ENCODE measurements around the gene CHADL.

The CHADL gene

DNA sequence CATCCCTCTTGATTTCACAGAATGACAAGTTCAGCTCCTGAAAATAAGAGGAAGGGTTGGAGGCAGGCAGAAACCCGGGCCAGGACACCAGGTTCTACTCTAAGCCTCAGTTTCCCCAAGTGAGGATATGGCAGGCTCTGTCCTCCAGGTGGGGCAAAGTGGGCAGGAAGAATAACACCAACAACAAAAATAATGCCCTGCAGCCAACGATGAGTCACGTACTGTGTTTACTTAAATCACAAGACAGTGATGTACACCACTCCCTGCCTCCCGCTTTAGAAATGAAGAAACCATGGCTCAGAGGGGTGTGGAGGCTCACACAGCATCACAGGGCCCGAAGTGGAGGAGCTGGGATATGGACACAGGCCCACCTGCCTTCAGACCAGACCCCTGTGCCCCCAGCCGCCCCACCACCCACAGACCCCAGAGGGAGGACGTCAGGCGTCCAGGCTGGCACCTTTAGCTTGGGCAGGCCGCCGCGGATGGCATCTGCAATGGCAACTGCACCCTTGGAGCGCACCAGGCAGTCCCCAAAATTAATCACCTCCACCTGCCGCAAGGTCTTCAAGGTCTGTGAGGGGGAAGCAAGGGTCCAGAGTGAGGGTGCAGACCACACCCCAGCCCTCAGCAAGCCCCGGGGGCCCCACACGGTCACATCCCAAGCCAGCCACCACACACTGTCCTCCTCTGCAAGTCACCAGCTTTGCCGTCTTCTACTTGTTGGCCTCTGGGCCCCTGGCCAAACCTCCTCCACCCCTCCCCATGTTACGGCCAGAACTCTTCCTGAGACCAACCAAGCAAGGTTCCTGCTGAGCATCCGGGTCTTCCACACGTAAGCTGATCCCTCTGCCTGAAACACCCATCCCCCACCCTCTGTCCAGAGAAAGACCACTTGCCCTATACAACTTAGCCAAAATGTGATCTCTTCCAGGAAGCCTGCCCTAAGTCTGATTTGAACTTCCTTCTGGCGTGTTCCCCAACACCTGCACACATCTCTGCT lies 15.8 kb upstream of the CHADL start:
- no peak for DNase-seq

DNA sequence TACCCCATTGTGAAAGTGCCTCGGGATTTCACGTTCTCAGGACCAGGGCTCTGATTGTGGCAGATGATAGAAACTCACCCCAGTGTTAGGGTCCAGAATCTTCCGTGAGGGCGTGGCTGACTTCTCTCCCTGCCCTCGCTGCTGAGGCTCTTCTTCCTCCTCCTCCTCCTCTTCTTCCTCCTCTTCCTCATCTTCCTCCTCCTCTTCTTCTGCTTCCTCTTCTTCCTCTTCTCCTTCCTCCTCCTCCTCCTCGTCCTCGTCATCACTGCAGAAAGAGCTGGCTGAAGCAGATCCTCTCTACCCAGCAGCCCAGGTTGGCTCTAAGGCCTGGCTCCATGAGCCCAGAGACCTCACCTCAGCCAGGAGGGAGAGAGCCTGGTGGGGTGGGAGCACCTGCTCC lies 13.5 kb upstream of the CHADL start:
- no peak for DNase-seq

DNA sequence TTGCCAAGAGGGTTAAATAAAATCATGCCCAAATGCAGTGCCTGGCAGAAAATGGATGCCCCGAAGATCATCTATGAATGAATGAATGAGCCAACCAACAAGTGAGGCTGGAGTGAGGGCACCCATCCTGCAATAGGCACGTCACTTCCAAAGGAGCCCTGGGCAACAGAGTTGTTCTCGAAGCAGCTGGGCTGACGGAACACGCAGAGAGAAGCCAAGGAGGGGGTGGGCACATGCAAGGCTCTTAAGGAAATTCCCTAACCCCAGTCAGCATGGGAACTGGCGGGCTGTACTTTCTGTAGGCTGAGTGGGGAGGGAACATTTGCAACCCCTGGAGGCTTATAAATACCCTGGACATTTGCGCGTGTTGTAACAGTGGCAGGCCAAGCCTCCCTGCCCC lies 11.6 kb upstream of the CHADL start:
- DNase-seq: no peak

DNA sequence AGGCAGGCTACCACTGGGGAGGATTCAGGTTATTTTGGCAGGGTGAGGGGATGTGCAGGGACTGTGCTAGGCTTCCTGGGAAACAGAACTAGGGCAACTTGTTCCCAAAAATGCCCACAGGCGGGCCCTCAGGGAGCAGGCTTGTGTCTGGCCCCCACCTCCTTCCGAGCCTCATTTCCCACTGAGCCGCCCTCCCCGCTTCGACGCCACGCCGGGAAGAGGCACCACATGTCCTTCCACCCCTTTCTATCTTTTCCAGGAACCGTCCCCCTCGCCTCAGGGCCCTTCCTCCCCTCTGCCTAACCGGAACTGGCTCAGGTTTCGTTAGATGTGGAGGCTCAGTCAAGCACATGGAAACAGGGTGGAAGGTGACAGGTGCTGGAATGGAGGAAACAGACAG lies 9.4 kb upstream of the CHADL start:
- DNase-seq: no peak

DNA sequence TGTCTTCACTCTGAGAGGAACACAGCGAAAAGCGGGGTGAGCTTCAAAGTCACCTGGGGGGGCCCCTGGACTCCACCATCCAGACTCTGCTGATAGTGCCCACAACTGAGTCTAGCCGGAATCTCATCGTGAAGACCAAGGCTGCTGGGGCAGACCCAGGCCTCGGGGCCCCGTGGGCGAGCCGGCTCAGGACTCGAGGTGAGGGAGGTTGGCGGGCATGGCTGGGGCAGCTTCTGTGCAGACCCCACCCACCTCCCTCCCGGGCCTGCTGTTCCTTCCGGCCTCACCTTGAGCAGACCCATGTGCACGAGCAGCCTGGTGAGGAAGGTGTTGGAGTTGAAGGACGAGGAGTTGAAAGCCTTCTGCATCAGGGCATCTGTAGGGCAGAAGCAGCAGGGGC lies 8.7 kb upstream of the CHADL start:
- DNase-seq: no peak

DNA sequence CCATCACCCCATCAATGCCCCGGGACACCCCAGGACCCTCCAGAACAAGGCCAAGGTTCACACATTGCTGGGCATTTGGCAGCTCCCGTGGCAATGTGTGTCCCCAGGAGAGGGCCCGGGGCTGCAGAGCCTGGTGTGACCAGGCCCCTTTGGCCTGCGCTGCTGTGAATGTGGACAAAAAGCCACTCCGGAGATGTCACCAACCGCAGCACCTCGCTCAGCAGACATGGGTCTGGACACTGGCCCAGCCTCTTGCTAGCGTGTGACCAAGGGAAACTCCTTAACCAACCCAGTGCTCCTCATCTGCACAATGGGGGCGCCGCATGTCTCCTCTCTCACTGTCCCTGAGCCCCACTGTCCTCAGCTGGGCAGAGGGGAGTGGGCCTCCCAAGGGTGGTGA lies 8.0 kb upstream of the CHADL start:
- no peak for DNase-seq

DNA sequence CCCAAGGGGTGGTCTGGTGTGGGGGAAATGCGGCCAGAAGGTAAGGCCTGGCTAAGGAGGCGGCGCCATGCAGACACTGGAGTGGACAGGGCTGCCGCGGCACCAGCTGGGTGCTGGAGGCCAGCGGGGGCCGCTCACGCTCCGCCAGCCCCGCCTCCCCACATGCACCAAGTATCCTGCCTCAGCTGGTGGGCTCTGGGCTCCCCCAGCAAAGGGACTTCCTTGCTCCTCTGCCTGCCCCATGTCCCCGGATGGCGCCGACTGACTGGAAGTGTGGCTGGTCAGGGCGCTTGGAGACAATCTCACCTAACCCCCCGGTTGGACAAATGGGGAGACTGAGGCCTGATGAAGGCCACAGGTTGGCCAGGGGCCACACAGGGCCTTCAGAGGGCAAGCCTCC lies 7.6 kb upstream of the CHADL start:
- no peak for DNase-seq

DNA sequence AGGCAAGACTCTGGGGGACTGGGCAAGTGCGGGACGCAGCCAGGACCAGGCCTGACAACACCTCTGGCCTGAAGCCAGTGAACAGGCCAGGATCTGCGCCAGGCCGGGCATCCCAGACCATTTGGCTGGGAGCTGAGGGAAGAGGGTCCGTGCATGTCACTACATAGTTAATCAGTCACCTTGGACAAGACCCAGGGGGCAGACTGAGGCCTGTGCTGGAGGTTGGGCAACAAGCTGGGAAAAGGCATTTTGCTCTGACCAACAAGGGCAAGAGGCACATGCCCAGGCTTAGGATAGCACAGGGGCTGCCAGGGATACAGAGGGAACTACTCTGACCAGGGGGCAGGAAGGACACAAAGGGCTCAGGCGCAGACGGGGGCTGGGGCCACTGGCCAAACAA lies 7.0 kb upstream of the CHADL start:
- DNase-seq: no peak

DNA sequence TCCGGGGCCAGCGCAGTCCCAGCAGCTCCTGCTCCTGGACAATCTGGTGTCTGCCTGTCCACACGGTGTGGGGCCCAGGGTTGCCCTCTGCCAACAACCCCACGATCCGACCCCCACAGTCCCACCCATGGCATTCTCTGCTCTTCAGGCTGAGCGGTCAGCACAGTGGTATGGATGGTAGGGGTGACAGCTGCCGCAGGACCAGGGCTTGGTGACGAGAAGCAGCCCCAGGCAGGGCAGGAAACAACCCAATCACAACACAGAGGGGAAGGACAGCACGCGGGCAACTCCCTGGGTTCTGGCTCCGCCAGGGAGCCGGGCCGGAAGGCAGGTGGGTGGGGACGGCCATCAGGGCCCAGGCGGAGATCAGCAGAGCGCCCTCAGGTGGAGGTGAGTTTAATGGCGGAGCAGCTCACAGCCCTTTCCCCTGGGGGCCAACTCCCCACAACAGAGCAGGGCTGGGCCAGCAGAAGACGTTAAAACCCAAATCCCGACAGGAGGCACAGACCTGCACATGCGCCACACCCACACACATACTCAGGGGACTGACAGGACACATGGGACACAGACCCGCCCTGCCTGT lies 5.3 kb upstream of the CHADL start:
- DNase-seq: no peak

DNA sequence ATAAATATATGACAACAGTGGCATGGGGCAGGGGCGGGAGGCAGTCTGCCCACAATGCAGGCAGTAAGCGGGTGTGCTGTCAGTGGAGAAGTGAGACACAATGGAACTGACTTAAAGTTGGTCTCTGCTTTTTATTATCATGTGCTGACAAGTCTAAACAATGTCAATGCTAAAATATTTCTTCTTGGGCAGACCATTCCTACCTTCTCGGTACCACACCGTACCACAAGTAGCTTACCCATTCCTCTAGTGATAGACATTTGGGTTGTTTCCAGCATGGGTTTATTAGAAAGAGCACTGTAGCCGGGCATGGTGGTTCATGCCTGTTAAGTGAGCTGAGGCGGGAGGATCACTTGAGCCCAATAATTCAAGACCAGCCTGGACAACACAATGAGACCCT lies 2.6 kb upstream of the CHADL start:
- DNase-seq: no peak

DNA sequence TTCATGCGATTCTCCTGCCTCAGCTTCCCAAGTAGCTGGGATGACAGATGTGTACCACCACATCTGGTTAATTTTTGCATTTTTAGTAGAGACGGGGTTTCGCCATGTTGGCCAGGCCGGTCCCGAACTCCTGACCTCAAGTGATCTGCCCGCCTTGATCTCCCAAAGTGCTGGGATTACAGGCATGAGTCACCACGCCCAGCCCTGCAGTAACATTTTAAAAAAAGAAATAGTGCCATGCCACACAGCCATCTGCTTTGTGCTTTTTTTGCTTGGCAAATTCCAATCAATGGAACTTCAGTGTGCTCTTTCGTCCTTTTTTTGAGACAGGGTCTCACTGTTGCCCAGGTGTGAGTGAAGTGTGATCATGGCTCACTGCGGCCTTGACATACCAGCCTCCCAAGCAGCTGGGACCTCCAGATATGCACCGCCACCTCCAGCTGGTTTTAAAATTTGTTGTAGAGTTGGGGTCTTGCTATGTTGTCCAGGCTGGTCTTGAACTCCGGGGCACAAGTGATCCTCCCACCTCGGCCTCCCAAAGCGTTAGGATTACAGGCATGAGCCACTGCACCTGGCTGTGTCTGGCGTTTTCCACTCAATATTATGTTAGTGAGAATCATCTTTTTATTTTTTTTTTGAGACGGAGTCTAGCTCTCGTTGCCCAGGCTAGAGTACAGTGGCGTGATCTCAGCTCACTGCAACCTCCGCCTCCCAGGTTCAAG lies 1.8 kb upstream of the CHADL start:
- no peak for DNase-seq

DNA sequence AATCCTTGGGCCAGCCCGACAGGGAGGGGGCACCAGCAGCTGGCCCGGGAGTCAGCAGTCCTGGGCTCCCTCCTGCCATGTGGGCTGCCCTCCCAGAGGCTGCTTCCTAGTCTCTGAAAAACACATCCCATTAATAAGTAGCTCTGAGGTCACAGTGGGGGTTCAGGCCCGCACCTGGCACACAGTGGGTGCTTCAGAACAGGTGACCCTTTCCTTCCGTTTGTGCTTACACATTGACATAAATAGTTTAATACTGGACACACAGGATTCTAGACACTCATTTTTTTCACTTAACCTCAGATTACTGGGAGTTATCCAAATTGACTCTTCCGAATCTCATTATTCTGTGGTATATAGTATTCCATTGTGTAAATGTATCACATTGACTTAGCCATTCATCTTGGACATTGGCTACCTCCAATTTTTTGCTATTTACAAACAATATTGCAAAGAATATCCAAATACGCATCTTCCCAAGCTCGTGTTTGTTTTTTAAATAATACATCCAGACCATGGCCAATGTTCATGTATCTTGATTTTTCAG lies 474 bp upstream of the CHADL start:
- DNase-seq: no peak

DNA sequence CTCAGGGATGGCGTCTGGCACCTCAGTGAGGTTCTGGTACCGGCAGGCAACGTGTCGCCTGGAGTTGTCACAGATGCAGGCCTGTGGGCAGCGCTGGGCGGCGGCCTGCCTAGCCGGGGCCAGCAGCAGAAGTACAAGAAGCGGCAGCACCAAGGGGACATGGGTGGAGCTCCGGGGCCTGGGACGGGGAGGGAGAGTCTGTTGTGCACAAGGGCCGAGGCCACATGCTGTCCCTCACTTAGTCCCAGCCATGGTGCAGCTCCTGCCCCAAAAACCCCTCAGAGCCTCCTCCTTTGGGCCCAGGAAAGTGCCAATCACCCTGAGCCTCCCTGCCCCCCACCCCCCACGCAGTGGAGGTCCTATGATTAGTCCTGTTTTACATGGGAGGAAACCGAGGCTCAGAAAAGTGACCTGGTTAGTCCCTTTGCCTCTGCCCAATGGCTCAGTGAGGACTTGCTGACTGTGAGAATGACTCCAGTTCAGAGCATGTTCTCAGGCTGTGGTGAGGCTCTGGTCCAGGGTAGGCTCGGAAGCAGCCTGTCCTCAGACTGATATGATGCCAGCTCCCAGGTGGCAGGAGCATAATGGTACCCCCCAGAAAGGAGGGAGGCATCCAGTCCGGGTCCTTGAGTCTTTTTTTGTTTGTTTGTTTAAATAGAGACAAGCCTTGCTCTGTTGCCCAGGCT lies 1.1 kb downstream of the CHADL start:
- no peak for DNase-seq

DNA sequence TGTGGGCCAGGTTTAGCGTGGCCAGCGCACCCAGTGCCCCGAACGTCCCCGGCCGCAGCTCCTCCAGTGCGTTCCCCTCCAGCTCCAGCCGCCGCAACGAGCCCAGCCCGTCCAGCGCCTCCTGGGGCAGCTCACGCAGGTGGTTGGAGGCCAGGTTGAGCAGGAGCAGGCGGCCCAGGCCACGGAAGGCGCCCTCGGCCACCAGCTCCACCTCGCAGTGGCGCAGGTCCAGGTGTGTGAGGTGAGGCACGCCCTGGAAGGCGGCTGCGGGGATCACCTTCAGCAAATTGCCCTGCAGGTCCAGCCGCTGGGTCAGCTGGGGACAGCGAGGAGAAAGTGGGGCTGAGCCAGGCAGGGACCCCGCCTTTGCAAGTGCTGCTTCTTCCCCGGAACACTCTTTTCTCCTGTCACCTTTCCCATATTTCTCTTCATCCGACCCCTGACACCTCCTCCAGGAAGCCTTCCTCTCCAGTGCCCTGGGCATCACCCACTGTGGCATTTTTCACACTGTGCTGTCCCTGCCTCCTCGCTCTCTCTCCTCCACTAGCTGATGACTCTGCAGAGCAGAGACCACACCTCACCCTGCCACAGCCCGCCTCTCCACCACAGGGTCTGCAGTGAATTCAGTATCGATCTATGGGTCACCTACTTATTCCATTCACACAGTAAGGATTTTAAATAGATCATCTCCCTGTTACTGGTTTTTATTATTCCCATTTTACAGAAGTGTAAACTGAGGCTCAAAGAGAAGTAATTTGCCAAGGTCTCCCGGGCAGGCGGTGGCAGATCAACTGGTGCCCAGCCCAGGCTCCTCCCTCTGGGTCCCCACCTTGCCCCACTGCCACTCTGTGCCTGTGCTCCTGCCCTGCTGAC lies 1.9 kb downstream of the CHADL start:
- DNase-seq: no peak

DNA sequence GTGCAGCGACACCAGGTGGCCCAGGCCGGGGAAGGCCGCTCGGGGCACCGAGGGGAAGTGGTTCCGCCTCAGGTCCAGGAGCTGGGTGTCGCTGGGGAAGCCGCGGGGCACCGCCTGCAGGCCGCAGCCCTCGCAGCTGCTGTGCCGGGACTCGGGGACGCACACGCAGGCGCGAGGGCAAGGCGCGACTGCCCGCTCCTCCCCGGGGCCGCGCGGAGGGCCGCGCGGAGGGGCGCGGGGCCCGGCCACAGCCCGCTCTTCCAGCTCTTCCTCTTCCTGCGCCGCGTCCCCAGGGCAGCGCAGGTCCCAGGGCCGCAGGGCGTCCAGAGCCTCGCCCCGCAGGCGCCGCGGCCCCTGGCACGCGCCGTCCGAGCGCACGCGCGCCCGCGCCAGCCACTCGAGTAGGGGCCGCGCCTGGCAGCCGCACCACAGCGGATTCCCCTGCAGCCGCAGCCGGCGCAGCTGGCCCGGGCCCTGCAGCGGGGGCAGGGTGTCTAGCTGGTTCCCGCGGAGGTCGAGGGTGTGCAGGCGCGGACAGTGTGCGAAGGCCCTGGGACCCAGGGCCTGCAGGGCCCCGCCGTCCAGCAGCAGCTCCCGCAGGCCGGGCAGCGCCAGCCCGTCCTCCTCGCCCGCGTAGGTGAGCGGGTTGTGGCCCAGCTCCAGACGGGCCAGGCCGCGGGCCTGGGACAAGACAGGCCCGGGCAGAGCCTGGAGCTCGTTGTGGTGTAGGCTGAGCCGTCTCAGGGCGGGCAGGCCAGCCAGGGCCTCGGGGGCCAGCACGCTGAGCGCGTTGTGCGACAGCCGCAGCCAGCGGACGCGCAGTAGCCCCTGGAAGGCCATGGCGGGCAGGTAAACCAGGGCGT lies 2.8 kb downstream of the CHADL start:
- no peak for DNase-seq

DNA sequence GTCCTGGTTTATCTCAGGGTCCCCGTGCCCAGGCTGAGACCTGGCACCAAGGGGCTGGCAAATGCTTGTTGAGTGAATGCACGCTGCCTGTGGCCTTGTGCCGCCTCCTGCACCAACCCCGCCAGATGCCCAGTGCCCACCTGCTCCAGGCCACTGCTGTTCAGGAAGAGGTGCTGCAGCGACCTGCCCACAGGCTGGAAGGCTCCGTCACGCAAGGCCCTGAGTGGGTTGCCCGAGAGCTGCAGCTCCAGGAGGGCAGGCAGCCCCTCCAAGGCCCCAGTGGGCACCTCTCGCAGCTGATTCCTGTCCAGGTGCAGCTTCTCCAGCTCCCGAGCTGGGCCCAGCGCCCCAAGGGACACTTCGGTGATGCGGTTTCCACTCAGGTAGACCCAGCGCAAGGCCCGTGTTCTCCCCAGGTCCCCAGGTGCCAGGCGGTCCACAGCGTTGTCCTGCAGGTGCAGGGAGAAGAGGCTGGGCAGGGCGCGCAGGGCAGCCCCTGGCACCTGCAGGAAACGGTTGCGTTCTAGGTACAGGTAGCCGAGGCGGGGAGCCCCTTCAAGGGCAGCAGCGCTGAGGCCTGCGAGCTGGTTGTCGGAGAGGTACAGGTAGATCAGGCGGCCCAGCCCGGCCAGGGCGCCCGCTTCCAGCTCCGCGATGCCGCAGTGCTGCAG lies 3.6 kb downstream of the CHADL start:
- no peak for DNase-seq

DNA sequence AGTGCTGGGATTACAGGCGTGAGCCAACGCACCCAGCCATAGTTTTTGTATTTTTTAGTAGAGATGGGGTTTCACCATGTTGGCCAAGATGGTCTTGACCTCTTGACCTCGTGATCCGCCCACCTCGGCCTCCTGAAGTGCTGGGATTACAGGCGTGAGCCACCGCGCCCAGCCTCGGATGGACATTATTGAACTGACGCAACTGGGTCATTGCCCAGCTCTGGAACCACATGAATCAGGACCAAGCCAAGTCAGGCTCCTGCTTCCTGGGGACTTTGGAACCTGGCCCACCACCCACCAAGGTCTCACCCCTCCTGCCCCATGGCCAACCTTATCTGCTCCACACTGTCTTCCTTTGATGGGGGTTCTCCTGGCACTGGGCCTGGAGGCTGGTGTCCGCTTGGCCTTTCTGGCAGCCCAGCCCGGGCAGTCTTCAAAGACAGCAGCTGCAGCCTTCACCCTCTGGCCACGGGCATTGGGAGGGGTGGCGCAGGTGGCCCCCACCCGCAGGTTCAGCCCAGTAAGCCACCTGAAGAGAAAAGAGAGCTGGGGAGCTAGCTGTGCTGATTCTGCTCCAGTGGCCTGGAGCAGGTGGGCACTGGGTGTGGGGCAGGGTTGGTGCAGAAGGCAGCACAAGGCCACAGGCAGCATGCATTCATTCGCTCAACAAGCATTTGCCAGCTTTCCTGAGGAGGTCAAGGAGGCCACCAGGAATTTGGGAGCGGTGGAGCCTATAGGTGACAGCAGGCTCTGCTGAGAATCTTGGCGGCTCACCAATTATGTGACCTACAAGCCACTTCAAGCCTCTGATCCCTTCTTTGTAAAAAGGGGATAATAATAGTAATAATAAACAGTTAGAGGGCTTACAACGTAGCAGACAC lies 5.7 kb downstream of the CHADL start:
- no peak for DNase-seq

DNA sequence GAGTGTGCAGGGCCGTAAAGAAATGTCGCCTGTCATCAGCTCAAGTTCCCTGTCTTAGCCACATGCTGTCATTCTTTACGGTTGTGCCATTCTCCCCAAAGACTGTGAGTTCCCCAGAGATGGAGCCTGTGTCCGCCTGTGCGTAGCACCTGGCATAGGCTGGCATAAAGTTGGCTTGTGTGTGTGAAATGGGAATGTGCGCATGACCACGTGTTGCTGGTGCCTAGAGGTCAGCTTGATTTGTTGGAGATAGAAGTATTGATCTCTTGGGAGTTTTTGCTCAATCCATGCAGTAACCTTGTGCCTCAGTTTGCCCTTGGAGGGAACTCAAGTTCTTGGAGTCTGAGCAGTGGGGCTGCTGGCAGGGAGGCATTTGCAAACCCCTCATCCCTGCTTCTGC lies 9.4 kb downstream of the CHADL start:
- DNase-seq: no peak

DNA sequence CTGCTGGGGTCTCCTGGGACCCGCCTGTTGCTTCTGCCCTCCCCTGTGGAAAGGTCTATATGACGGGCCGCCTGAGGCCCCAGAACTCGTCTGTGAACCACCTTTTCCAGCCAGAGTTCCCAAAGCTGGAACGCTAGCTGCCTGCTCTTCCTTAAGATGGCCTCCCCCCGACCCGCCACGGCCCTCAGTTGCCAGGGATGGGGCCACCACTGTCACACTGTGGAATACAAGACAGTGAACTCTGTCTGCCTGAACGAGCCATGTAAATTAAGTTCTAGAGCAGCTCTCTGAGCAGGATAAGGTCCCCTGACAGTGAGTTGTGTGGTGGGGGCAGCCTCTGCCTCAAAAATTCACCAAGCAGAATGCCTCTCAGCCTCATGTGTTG lies 10.3 kb downstream of the CHADL start:
- DNase-seq: no peak
